ENCODE measurements around the gene KIF16B. TPM values are rescaled to one million over a fixed set of nuclear protein-coding genes. Genes with fewer than 3 reads are reported as not detected.

The KIF16B gene
- total and polyA plus RNA-seq, 2 of the 13 experiments (the other 11 are each of a cell fraction or from before 2014, with no cell fraction given) = 6.9 to 18.0 TPM

- ATAC-seq (no peak), DNase-seq (ENCODE audit: low spot score) (no peak), FAIRE-seq (no peak)
- H3K4me3 ChIP-seq (replicated peaks in 1 of 3; ENCODE audit: insufficient read depth in 1 of 3, low read depth in 2 of 3, low read length in 3 of 3) = no peak overlapping the region
- H3K79me2 ChIP-seq (ENCODE audit: insufficient read depth, low read length) = no peaks in the 10 kb centered on the region
- ChIA-PET CTCF (ENCODE audit: low intra/inter-chr PET ratio, low total read pairs) (no interaction called here), POLR2A (no interaction called here)
- H4K20me1 ChIP-seq (ENCODE audit: insufficient read depth, low read length) = no peaks in the 10 kb centered on the region
- no peaks in the 10 kb centered on the region for H3K27me3 ChIP-seq (ENCODE audit: control insufficient read depth in 1 of 2, insufficient read depth in 2 of 2, low read length in 2 of 2)
- in situ Hi-C loops (cut with HindIII; ENCODE audit: extremely low pct_ligation_motif_present, low pct_unique_long_range_greater_than_20kb) = no loop called here
- no peak overlapping the region for H3K27ac ChIP-seq (ENCODE audit: extremely low read length, insufficient read depth, low read length)
- intact Hi-C loops (cut with micrococcal nuclease; ENCODE audit: unreplicated experiment) = no loop called here
- no peak overlapping the region for H2AFZ ChIP-seq (ENCODE audit: low read length)
- no TSS peak for BruUV-seq (replicated peaks)
- no peak for TF ChIP-seq ZNF414 (CRISPR knock-in tag; IDR thresholded peaks at IDR 0.05)
- 86% methylated on average over 6 of the region's 6 CpGs for WGBS (ENCODE audit: low lambda C conversion rate)
- no peak overlapping the region for H3K4me2 ChIP-seq (ENCODE audit: low read depth, low read length)
- no peaks in the 10 kb centered on the region for H3K36me3 ChIP-seq (replicated peaks in 1 of 2; ENCODE audit: control insufficient read depth in 1 of 2, insufficient read depth in 2 of 2, low read length in 2 of 2)
- H3K4me1 ChIP-seq (ENCODE audit: insufficient read depth, low read length) = no peaks in the 10 kb centered on the region
- H3K9ac ChIP-seq (ENCODE audit: insufficient read depth, low read depth, low read length) = no peak overlapping the region
- no peaks in the 10 kb centered on the region for H3K9me3 ChIP-seq (ENCODE audit: low read length)
Measured at GRCh38 chr20:16349523-16350260, 223.6 kb downstream of the KIF16B start.

GRCh38 chr20:16346956-16347355, 226.3 kb downstream of the KIF16B start:
- FAIRE-seq (no peak), ATAC-seq (no peak), DNase-seq (ENCODE audit: low spot score) (no peak)
- Histone ChIP-seq H3K9me3 (ENCODE audit: low read length) (no peaks in the 10 kb centered on the region), H3K79me2 (ENCODE audit: insufficient read depth, low read length) (no peaks in the 10 kb centered on the region), H3K27ac (ENCODE audit: extremely low read length, insufficient read depth, low read length) (no peak overlapping the region), H3K27me3 (ENCODE audit: control insufficient read depth in 1 of 2, insufficient read depth in 2 of 2, low read length in 2 of 2) (no peaks in the 10 kb centered on the region), H4K20me1 (ENCODE audit: insufficient read depth, low read length) (no peaks in the 10 kb centered on the region), H2AFZ (ENCODE audit: low read length) (no peak overlapping the region), H3K4me2 (ENCODE audit: low read depth, low read length) (no peak overlapping the region), H3K9ac (ENCODE audit: insufficient read depth, low read depth, low read length) (no peak overlapping the region), H3K4me3 (replicated peaks in 1 of 3; ENCODE audit: insufficient read depth in 1 of 3, low read depth in 2 of 3, low read length in 3 of 3) (no peak overlapping the region), H3K36me3 (replicated peaks in 1 of 2; ENCODE audit: control insufficient read depth in 1 of 2, insufficient read depth in 2 of 2, low read length in 2 of 2) (no peaks in the 10 kb centered on the region), H3K4me1 (ENCODE audit: insufficient read depth, low read length) (no peaks in the 10 kb centered on the region)
- POLR2A ChIA-PET = no interaction called here
- intact Hi-C loops (cut with micrococcal nuclease; ENCODE audit: unreplicated experiment) (no loop called here), in situ Hi-C loops (cut with HindIII; ENCODE audit: extremely low pct_ligation_motif_present, low pct_unique_long_range_greater_than_20kb) (no loop called here)
- 83% methylated on average over 7 of the region's 7 CpGs for WGBS (ENCODE audit: low lambda C conversion rate)
- BruUV-seq (replicated peaks) = no TSS peak
- TF ChIP-seq TRIM22 (IDR thresholded peaks at IDR 0.05) = no peak
- no peak for TF ChIP-seq ZC3H4 (CRISPR knock-in tag; IDR thresholded peaks at IDR 0.05; ENCODE audit: borderline replicate concordance)
- no peak for TF ChIP-seq ZNF724P (CRISPR knock-in tag; IDR thresholded peaks at IDR 0.05; ENCODE audit: borderline replicate concordance)
- no peak for TF ChIP-seq MIER3 (CRISPR knock-in tag; IDR thresholded peaks at IDR 0.05; ENCODE audit: borderline replicate concordance)
- no peak for TF ChIP-seq HOXA3 (CRISPR knock-in tag; IDR thresholded peaks at IDR 0.05)
- TF ChIP-seq EEA1 (CRISPR knock-in tag; IDR thresholded peaks at IDR 0.05; ENCODE audit: borderline replicate concordance) = no peak
- no peak for TF ChIP-seq SNAPC2 (CRISPR knock-in tag; IDR thresholded peaks at IDR 0.05)
- CTCF ChIA-PET (ENCODE audit: low intra/inter-chr PET ratio, low total read pairs) = no interaction called here
